NCI-H146 treated with DMSO at 0.1 percent for 48 hours (cell line): ENCODE results near the gene SMYD2.

Source experiments
- DNase-seq: peaks from one replicate; lab custom pipeline; 2025; ENCODE audit not compliant: unreplicated experiment; lab: John Stamatoyannopoulos, UW

Gene SMYD2

GRCh38 chr1:214354440-214355148 is 73.6 kb downstream of the SMYD2 start:
- DNase-seq: no peak

DNA sequence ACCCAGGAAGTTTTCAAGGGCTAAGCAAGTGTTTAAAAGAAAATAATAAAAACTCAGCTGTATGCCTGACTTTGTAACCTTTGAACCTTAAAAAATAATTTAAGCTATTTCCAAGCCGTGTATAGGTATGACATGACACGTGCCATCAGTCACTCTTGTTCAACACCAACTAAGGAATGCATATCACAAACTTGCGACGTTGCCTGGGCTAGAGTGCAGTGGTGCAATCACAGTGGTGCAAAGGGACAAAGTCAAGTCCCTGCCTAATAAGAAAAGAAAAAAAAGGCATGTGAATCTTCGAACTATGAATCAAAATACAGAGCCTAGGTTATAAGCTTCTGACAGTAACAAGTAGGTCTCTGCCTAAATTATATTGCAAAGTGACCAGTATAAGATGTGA is 79.2 kb downstream of the SMYD2 start:
- DNase-seq: no peak

GRCh38 chr1:214360525-214361164 is 79.7 kb downstream of the SMYD2 start:
- DNase-seq: no peak

- no peak for DNase-seq
Measured at GRCh38 chr1:214361636-214362035, 80.7 kb downstream of the SMYD2 start.

GRCh38 chr1:214362188-214362882 is 81.4 kb downstream of the SMYD2 start:
- DNase-seq: no peak

GRCh38 chr1:214363386-214363785 is 82.4 kb downstream of the SMYD2 start:
- DNase-seq: no peak

DNA sequence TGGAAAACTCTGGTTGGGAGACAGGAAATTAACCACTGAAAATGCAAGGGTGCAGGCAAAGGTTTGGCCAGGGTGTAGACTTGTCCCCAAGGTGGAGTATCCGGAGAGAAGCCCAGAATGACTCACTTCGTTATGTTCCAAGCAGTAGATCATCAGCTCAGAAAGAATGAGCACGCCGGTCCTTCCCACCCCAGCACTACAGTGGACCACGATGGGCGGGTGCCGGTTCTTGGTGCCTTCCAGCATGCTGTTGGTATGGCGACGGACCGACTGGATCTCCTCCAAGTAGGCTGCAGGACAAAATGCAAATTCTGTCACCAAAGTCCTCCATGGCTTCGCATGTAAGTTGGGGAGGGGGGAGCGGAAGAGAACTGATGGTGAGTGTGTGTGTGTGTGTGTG is 83.4 kb downstream of the SMYD2 start:
- no peak for DNase-seq

GRCh38 chr1:214364786-214365295 is 83.9 kb downstream of the SMYD2 start:
- no peak for DNase-seq

DNA sequence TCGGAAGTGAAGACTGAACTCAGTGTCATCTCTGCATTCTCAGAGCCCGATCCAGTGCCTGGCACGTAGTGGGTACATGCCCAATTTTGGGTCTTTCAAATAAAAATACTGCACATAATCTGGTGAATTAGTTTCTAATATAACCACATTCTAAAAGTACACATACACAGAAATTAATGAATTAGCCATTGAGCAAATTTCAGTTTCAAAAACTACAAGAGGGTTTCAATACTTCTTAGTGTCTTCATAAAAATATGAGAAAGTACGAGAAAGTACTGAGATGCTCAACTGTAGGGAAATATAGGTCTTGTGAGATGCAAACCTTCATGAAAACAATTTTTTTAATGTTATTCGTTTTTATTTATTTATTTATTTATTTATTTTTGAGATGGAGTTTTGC is 86.9 kb downstream of the SMYD2 start:
- DNase-seq: no peak

DNA sequence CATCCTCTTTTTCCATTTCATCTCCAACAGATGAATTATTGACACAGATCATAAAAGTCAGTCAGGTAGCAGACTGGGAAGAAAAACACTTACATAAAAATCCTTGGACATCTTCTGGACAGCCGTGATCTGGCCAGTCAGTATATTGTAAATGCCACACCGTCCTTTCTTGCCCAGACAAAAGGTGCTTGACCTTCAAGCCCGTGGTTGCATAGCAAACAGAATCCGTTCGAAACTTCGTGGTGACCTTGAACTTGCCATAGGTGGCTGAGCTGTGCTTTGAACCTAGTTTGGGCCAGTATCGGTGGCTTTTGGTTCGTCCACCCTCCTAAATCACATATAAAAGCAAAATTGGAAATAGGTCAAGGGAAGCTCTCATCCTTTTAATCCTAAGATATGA is 88.4 kb downstream of the SMYD2 start:
- DNase-seq: no peak

DNA sequence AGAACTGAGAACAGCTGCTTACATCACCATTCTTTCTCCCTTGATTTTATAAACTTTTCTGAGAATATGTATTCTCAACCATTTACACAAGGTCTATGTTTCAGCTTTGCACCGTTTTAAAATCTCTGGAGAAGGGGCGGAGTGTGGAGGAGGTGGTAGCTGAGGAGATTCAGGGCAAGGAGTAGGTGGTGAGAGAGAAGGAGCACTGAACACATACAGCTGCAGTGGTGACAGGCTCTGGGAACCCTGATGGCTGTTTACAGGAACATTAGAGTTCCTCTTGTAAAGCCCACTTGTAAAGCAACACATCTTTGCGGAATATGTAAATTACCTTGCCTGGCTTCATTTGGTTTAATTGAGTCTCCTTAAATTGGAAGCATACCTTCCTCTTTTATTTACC is 89.7 kb downstream of the SMYD2 start:
- DNase-seq: no peak

- DNase-seq: no peak
Measured at GRCh38 chr1:214372092-214372491, 91.1 kb downstream of the SMYD2 start.

DNA sequence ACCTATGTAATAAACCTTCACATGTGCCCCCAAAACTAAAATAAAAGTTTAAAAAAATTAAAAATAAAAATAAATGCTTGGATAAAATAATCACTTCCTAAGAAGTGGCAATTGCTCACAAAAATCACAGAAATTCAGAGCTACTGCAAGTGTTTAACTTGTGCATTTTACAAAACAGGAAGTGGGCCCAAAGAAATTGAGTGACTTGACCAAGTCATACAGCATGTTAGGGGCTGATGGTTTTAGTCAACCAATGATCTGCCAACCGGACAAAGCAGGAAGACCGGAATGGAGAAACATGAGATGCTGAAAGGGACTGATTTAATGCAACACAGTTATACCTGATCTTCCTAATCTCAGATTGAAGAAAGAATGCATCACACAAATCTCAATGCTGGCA is 96.5 kb downstream of the SMYD2 start:
- DNase-seq: no peak

DNA sequence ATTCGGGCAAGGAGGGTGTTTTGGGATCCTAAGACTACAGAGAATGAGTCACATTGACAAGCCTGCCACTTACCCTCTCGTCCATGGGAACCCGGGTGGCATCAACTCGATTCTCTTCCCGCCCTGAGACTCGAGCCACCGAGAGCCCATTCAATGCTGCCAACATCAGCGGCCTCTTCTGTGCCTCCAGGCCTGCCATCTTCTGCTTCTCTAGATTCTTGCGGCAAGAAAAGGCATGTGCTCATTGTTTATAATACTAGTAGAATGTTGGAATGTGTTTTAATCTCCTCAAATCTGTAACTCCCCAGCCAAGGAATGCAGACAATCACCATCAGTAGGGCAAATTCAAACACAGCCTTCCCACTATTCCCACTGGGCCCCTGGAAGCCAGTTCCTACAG is 96.9 kb downstream of the SMYD2 start:
- DNase-seq: no peak

- DNase-seq: no peak
Measured at GRCh38 chr1:214378492-214378891, 97.5 kb downstream of the SMYD2 start.

DNA sequence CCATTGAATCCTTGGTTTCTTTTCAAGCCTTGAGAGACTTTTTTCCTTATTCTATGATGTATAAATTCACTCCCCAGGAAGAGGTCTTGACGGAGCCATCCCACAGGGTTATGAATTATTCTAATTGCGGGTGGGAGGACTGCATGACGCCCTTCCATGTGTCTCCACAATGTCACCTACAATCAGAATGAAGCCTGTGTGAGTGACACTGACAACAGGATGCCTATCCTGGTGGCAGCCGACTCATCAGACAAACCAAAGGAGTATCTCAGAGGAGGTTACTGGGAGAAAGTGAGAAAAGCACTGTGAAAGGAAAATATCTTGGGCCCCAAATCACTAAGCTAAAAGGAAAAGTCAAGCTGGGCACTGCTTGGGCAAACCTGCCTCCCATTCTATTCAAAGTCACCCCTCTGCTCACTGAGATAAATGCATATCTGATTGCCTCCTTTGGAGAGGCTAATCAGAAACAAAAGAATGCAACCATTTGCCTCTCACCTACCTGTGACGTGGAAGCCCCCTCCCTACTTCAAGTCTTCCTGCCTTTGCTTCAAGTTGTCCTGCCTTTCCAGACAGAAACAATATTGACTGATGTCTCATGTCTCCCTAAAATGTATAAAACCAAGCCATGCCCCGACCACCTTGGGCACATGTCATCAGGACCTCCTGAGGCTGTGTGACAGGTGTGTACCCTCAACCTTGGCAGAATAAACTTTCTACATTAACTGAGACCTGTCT is 98.4 kb downstream of the SMYD2 start:
- DNase-seq: no peak

- no peak for DNase-seq
Measured at GRCh38 chr1:214380396-214380795, 99.4 kb downstream of the SMYD2 start.

- DNase-seq: no peak
Measured at GRCh38 chr1:214380986-214381695, 100.2 kb downstream of the SMYD2 start.

DNA sequence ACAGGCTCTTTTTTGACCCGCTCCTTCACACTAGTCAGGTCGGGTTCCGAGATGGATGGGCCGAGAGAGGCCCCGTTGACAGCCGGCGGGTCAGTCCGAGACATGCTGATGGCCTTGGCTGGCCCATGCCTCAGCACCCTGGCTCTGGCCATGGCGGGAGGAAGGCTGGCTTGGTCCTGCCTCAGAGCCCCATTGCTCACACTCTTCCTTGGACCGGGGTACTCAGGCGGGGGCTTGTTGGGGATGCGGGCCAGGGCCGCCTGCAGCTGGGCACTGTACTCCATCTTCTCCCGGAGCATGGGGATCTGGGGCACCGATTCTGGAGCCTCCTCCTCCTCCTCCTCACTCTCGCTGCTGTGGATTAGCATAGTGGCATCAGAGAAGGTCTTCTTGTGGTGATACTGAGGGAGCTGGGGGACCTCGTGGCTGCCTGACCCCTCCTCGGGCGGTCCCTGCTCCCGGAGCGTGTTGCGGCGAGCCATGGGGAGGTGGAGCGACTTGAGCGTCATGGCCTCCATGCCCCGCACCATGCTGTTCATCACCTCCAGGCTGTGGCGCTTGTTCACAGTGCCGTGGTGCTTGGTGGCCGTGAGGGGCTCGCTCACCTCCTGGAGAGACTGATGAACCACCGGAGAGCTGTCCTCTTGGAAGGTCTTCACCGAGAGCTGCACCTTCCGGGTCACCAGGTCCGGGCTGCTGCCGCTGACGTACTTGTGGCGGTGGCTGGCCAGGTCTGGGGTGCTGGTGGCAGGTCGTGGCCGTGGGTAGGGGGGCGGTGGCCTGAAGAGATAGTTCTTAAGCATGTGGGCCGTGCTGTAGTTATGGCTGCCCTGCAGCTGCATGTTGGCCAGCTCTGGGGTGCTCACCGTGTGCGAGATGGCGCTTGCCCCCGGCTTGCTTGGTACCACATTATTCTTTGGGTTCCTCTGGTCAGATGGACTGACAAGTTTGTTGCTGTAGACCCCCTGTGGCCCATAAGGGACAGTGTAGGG is 102.7 kb downstream of the SMYD2 start:
- DNase-seq: no peak
